Naive B cell (primary cell): ENCODE measurements around the gene AKAP8. TPM values are rescaled to one million over a fixed set of nuclear protein-coding genes. Genes with fewer than 3 reads are reported as not detected.

ENCODE experiments used
- ATAC-seq, 2 donors: fragments of 150-1000 bp; cut with Tn5 transposase; 2 replicates each; pipeline ENCODE4 v1.10.0; 2021; ENCODE audit warnings: low read depth in 2 of 2, mild to moderate bottlenecking in 2 of 2, moderate library complexity in 2 of 2
- DNase-seq: peaks from one replicate; pipeline ENCODE4 v3.0.0; 2022
- H3K27ac Mint-ChIP-seq, 6 donors: one replicate each; pipeline ENCODE4 v1.8.0; 2020 to 2022; ENCODE audit warnings: mild to moderate bottlenecking in 6 of 6, mixed read lengths in 6 of 6, moderate library complexity in 5 of 6, inconsistent platforms in 2 of 6
- H3K27me3 Mint-ChIP-seq, 3 donors: one replicate each; pipeline ENCODE4 v1.8.0; 2021 to 2022; ENCODE audit warnings: mixed read lengths in 3 of 3, mild to moderate bottlenecking in 1 of 3
- H3K36me3 Mint-ChIP-seq, 2 donors: one replicate each; pipeline ENCODE4 v1.8.0; 2020 to 2022; ENCODE audit warnings: mixed read lengths in 2 of 2, inconsistent platforms in 1 of 2, mild to moderate bottlenecking in 1 of 2
- H3K4me1 Mint-ChIP-seq, 3 donors: one replicate each; pipeline ENCODE4 v1.8.0; 2020 to 2022; ENCODE audit warnings: mixed read lengths in 3 of 3, inconsistent platforms in 1 of 3, mild to moderate bottlenecking in 1 of 3, moderate library complexity in 1 of 3
- H3K4me3 Mint-ChIP-seq, 8 donors: one replicate each; pipeline ENCODE4 v1.8.0; 2020 to 2022; ENCODE audit warnings: mild to moderate bottlenecking in 8 of 8, mixed read lengths in 8 of 8, moderate library complexity in 8 of 8, inconsistent platforms in 2 of 8
- H3K9me3 Mint-ChIP-seq, 7 donors: one replicate each; pipeline ENCODE4 v1.8.0; 2020 to 2022; ENCODE audit warnings: mixed read lengths in 7 of 7, mild to moderate bottlenecking in 5 of 7, inconsistent platforms in 2 of 7, moderate library complexity in 1 of 7
- polyA plus RNA-seq, 6 donors: library from polyadenylated mRNA; unstranded; fragments of 300-500 nt; fragmentation: Illumina TruSeq; gene quantifications; one replicate each; pipeline ENCODE4 v1.2.3, GENCODE V29; 2021; ENCODE audit warnings: low read depth in 6 of 6

AKAP8 gene
- polyA plus RNA-seq, 6 donors from 2014 or later: 14.7 to 27.7 (median 17.9) TPM

GRCh38 chr19:15378534-15379082, 979 bp downstream of the AKAP8 start:
- ATAC-seq: no peak
- Mint-ChIP-seq H3K4me1 (peaks cover 35 to 41% (median 39%) of the 10 kb centered on the region in 3 donors), H3K4me3 (peak overlapping the region; percentile 93 to 100 (median 98)), H3K27ac (peak overlapping the region; percentile 81 to 99 (median 93)), H3K27me3 (no peaks in the 10 kb centered on the region), H3K36me3 (no peaks in the 10 kb centered on the region), H3K9me3 (no peaks in the 10 kb centered on the region)
- peak; percentile 33 for DNase-seq

- ATAC-seq: no peak
- peaks cover 30 to 31% (median 30%) of the 10 kb centered on the region in 3 donors for H3K4me1 Mint-ChIP-seq
- no peaks in the 10 kb centered on the region for H3K9me3 Mint-ChIP-seq
- H3K27ac Mint-ChIP-seq: peak overlapping the region in 2 of 6 donors; percentile 57 to 63
- H3K36me3 Mint-ChIP-seq: no peaks in the 10 kb centered on the region
- H3K4me3 Mint-ChIP-seq: peak overlapping the region in 3 of 8 donors; percentile 15 to 27 (median 25)
- DNase-seq: no peak
- no peaks in the 10 kb centered on the region for H3K27me3 Mint-ChIP-seq
These were observed 4.7 kb downstream of the AKAP8 start for GRCh38 chr19:15374796-15375440.

GRCh38 chr19:15374105-15374651, 5.4 kb downstream of the AKAP8 start:
- Mint-ChIP-seq H3K4me3 (peak overlapping the region in 1 of 8 donors; percentile 27), H3K27ac (no peak overlapping the region), H3K27me3 (no peaks in the 10 kb centered on the region), H3K9me3 (no peaks in the 10 kb centered on the region), H3K36me3 (no peaks in the 10 kb centered on the region), H3K4me1 (peaks cover 30 to 31% (median 30%) of the 10 kb centered on the region in 3 donors)
- no peak for DNase-seq
- ATAC-seq: no peak

GRCh38 chr19:15373644-15374043, 5.9 kb downstream of the AKAP8 start:
- Mint-ChIP-seq H3K4me3 (peak overlapping the region in 1 of 8 donors; percentile 46), H3K27ac (peak overlapping the region in 1 of 6 donors; percentile 59), H3K9me3 (no peaks in the 10 kb centered on the region), H3K36me3 (peaks cover 0 to 3% of the 10 kb centered on the region in 2 donors), H3K4me1 (peaks cover 30 to 32% (median 31%) of the 10 kb centered on the region in 3 donors), H3K27me3 (no peaks in the 10 kb centered on the region)
- no peak for DNase-seq
- ATAC-seq: no peak

- ATAC-seq (no peak), DNase-seq (no peak)
- Mint-ChIP-seq H3K4me3 (peak overlapping the region in 1 of 8 donors; percentile 46), H3K27me3 (no peaks in the 10 kb centered on the region), H3K36me3 (peaks cover 0 to 10% of the 10 kb centered on the region in 2 donors), H3K4me1 (peaks cover 23 to 26% (median 23%) of the 10 kb centered on the region in 3 donors), H3K9me3 (no peaks in the 10 kb centered on the region), H3K27ac (no peak overlapping the region)
These were observed 6.7 kb downstream of the AKAP8 start for GRCh38 chr19:15372891-15373301.

GRCh38 chr19:15372470-15372869, 7.1 kb downstream of the AKAP8 start:
- Mint-ChIP-seq H3K27ac (no peak overlapping the region), H3K4me1 (peaks cover 19 to 23% (median 19%) of the 10 kb centered on the region in 3 donors), H3K9me3 (no peaks in the 10 kb centered on the region), H3K27me3 (no peaks in the 10 kb centered on the region), H3K36me3 (peaks cover 0 to 12% of the 10 kb centered on the region in 2 donors), H3K4me3 (no peak overlapping the region)
- no peak for ATAC-seq
- no peak for DNase-seq

- H3K27ac Mint-ChIP-seq: no peak overlapping the region
- ATAC-seq (no peak), DNase-seq (no peak)
- no peak overlapping the region for H3K4me3 Mint-ChIP-seq
- H3K4me1 Mint-ChIP-seq: peaks cover 14 to 20% (median 15%) of the 10 kb centered on the region in 3 donors
- no peaks in the 10 kb centered on the region for H3K27me3 Mint-ChIP-seq
- no peaks in the 10 kb centered on the region for H3K9me3 Mint-ChIP-seq
- peaks cover 0 to 12% of the 10 kb centered on the region in 2 donors for H3K36me3 Mint-ChIP-seq
These were observed 7.7 kb downstream of the AKAP8 start for GRCh38 chr19:15371786-15372380.

GRCh38 chr19:15371119-15371518, 8.5 kb downstream of the AKAP8 start:
- DNase-seq: no peak
- no peak for ATAC-seq
- Mint-ChIP-seq H3K27me3 (no peaks in the 10 kb centered on the region), H3K36me3 (peaks cover 0 to 12% of the 10 kb centered on the region in 2 donors), H3K9me3 (no peaks in the 10 kb centered on the region), H3K27ac (no peak overlapping the region), H3K4me1 (peaks cover 10 to 16% (median 11%) of the 10 kb centered on the region in 3 donors), H3K4me3 (no peak overlapping the region)

- Mint-ChIP-seq H3K36me3 (peaks cover 0 to 12% of the 10 kb centered on the region in 2 donors), H3K27me3 (no peaks in the 10 kb centered on the region), H3K27ac (peak overlapping the region in 1 of 6 donors; percentile 41), H3K9me3 (no peaks in the 10 kb centered on the region), H3K4me1 (peaks cover 0 to 14% (median 11%) of the 10 kb centered on the region in 3 donors), H3K4me3 (no peak overlapping the region)
- DNase-seq (no peak), ATAC-seq (no peak)
These were observed 10.0 kb downstream of the AKAP8 start for GRCh38 chr19:15369594-15369891.

- Mint-ChIP-seq H3K4me3 (peak overlapping the region in 1 of 8 donors; percentile 74), H3K36me3 (peaks cover 0 to 12% of the 10 kb centered on the region in 2 donors), H3K9me3 (no peaks in the 10 kb centered on the region), H3K27ac (peak overlapping the region in 2 of 6 donors; percentile 41 to 87), H3K27me3 (no peaks in the 10 kb centered on the region), H3K4me1 (peaks cover 0 to 10% (median 9%) of the 10 kb centered on the region in 3 donors)
- DNase-seq (no peak), ATAC-seq (no peak)
These were observed 10.6 kb downstream of the AKAP8 start for GRCh38 chr19:15368798-15369593.

GRCh38 chr19:15368051-15368632, 11.4 kb downstream of the AKAP8 start:
- Mint-ChIP-seq H3K36me3 (peaks cover 0 to 12% of the 10 kb centered on the region in 2 donors), H3K4me1 (peaks cover 0 to 4% (median under 1%) of the 10 kb centered on the region in 3 donors), H3K4me3 (peak overlapping the region in 1 of 8 donors; percentile 5), H3K27me3 (no peaks in the 10 kb centered on the region), H3K27ac (peak overlapping the region in 1 of 6 donors; percentile 85), H3K9me3 (no peaks in the 10 kb centered on the region)
- no peak for DNase-seq
- no peak for ATAC-seq

- Mint-ChIP-seq H3K4me1 (peaks cover 0 to 3% (median 0%) of the 10 kb centered on the region in 3 donors), H3K9me3 (no peaks in the 10 kb centered on the region), H3K27ac (peak overlapping the region in 1 of 6 donors; percentile 85), H3K4me3 (no peak overlapping the region), H3K36me3 (peaks cover 0 to 12% of the 10 kb centered on the region in 2 donors), H3K27me3 (no peaks in the 10 kb centered on the region)
- ATAC-seq: no peak
- DNase-seq: no peak
These were observed 12.1 kb downstream of the AKAP8 start for GRCh38 chr19:15367439-15367838.

GRCh38 chr19:15365264-15365663, 14.3 kb downstream of the AKAP8 start:
- no peaks in the 10 kb centered on the region for H3K9me3 Mint-ChIP-seq
- DNase-seq: no peak
- H3K4me3 Mint-ChIP-seq: peak overlapping the region in 1 of 8 donors; percentile 15
- H3K27ac Mint-ChIP-seq: peak overlapping the region in 2 of 6 donors; percentile 20 to 36
- H3K36me3 Mint-ChIP-seq: peaks cover 4 to 12% of the 10 kb centered on the region in 2 donors
- H3K27me3 Mint-ChIP-seq: no peaks in the 10 kb centered on the region
- H3K4me1 Mint-ChIP-seq: peaks cover 0 to 3% (median 0%) of the 10 kb centered on the region in 3 donors
- peak; percentile 28 to 33 for ATAC-seq
